SH-SY5Y (cell line): Measurements from ENCODE around the gene XAF1.

Source experiments
- GATA2 ChIP-seq: IDR thresholded peaks from 2 replicates; pipeline ENCODE4 v1.6.1; 2011; ENCODE audit warnings: mild to moderate bottlenecking, low read depth, low read length
- GATA3 ChIP-seq: IDR thresholded peaks from 2 replicates; pipeline ENCODE4 v1.6.1; 2011; ENCODE audit warnings: low read depth, mild to moderate bottlenecking, low read length, moderate library complexity

GRCh38 chr17:6796017-6796886 lies 40.4 kb downstream of the XAF1 start:
- TF ChIP-seq GATA2, result no peak
- TF ChIP-seq GATA3, result no peak
